Measurements from ENCODE around the gene CRYBA1.

Gene CRYBA1

DNA sequence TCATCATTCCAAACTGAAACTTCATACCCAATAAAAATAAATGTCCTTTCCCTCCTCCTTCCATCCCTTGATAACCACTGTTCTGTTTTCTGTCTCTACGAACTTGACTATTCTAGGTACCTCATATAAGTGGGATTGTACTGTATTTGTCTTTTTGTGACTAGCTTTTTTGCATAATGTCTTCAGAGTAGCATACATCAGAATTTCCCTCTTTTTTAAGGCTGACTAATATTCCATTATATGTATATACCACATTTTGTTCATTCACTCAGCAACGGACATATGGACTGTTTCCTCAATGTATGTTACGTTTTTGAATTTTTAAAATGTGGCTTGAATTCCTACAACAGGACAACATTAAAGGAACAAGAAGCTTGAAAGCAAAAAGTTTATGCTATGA, 48.8 kb downstream of the CRYBA1 start:
- H3K4me3 ChIP-seq (ENCODE audit: low read depth, low read length), result no peak overlapping the region
- no peak for TF ChIP-seq POLR2A (IDR thresholded peaks at IDR 0.05; ENCODE audit: extremely low read depth, insufficient read length)
- TF ChIP-seq, protein P1, sequence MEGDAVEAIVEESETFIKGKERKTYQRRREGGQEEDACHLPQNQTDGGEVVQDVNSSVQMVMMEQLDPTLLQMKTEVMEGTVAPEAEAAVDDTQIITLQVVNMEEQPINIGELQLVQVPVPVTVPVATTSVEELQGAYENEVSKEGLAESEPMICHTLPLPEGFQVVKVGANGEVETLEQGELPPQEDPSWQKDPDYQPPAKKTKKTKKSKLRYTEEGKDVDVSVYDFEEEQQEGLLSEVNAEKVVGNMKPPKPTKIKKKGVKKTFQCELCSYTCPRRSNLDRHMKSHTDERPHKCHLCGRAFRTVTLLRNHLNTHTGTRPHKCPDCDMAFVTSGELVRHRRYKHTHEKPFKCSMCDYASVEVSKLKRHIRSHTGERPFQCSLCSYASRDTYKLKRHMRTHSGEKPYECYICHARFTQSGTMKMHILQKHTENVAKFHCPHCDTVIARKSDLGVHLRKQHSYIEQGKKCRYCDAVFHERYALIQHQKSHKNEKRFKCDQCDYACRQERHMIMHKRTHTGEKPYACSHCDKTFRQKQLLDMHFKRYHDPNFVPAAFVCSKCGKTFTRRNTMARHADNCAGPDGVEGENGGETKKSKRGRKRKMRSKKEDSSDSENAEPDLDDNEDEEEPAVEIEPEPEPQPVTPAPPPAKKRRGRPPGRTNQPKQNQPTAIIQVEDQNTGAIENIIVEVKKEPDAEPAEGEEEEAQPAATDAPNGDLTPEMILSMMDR (IDR thresholded peaks at IDR 0.05; ENCODE audit: low read depth, low read length), result no peak
- TF ChIP-seq, protein P2, sequence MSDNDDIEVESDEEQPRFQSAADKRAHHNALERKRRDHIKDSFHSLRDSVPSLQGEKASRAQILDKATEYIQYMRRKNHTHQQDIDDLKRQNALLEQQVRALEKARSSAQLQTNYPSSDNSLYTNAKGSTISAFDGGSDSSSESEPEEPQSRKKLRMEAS (IDR thresholded peaks at IDR 0.05; ENCODE audit: low read depth, low read length), result no peak
- no peak for TF ChIP-seq MYC (IDR thresholded peaks at IDR 0.05; ENCODE audit: low read depth, low read length)
- no peak for DNase-seq (ENCODE audit: low read depth)

DNA sequence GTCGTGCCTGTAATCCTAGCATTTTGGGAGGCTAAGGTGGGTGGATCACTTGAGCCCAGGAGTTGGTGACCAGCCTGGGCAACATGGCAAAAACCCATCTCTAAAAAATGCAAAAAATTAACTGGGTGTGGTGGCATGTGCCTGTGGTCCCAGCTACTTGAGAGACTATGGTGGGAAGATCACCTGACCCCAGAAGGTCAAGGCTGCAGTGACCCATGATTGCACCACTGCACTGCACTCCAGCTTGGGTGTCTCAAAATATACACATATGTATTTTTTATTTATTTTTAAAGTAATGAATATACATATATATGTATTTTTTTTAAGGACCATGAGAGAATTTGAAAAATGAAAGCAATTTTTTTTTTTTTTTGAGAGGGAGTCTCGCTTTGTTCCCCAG, 52.4 kb downstream of the CRYBA1 start:
- TF ChIP-seq, protein P2 (IDR thresholded peaks at IDR 0.05; ENCODE audit: low read depth, low read length), result no peak
- TF ChIP-seq POLR2A (IDR thresholded peaks at IDR 0.05; ENCODE audit: extremely low read depth, insufficient read length) (no peak), MYC (IDR thresholded peaks at IDR 0.05; ENCODE audit: low read depth, low read length) (no peak)
- TF ChIP-seq, protein P1 (IDR thresholded peaks at IDR 0.05; ENCODE audit: low read depth, low read length), result no peak
- DNase-seq (ENCODE audit: low read depth), result no peak
- no peak overlapping the region for H3K4me3 ChIP-seq (ENCODE audit: low read depth, low read length)

DNA sequence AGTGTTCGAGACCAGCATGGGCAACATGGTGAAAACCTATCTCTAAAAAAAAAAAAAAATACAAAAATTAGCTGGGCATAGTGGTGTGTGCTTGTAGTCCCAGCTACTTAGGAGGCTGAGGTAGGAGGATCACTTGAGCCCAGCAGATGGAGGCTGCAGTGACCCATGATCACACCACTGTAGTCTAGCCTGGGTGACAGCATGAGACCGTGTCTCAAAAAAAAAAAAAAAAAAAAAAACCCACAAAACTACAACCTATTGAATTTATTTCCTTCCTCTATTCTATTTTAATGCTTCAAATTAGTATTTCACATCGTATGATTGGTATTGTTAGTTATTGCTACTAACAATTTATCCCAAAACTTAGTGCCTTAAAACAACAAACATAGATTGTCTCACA, 56.7 kb downstream of the CRYBA1 start:
- H3K4me3 ChIP-seq (ENCODE audit: low read depth, low read length), result no peak overlapping the region
- TF ChIP-seq, protein P1 (IDR thresholded peaks at IDR 0.05; ENCODE audit: low read depth, low read length), result no peak
- TF ChIP-seq, protein P2 (IDR thresholded peaks at IDR 0.05; ENCODE audit: low read depth, low read length), result no peak
- TF ChIP-seq MYC (IDR thresholded peaks at IDR 0.05; ENCODE audit: low read depth, low read length), result no peak
- TF ChIP-seq POLR2A (IDR thresholded peaks at IDR 0.05; ENCODE audit: extremely low read depth, insufficient read length), result no peak
- no peak for DNase-seq (ENCODE audit: low read depth)

Measured in NB4 (cell line).